ENCODE measurements around the gene ICE1. TPM values are rescaled to one million over a fixed set of nuclear protein-coding genes. Genes with fewer than 3 reads are reported as not detected.

ICE1 gene
- total RNA-seq, 1 donor from 2014 or later = 37.9 TPM

DNA sequence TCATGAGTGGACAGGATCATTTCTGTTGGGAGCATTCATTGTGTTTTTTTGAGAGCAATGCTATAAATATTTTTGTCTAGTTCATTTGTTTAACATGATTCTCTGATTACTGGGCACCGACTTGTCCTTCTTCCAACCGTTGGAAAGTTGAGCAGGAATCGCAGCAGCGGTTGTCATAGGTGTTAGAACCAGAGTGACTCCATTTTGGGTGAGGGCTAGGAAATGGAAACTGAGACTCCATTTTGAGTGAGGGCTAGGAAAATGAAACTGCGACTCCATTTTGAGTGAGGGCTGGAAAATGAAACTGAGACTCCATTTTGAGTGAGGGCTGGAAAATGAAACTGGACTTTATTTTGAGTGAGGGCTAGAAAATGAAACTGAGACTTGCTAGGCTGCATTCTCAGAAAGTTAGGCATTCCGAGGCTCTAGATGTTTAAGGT, 100.6 kb downstream of the ICE1 start:
- peaks cover 24% of the 10 kb centered on the region for H3K4me1 Mint-ChIP-seq
- TF ChIP-seq, protein P1, sequence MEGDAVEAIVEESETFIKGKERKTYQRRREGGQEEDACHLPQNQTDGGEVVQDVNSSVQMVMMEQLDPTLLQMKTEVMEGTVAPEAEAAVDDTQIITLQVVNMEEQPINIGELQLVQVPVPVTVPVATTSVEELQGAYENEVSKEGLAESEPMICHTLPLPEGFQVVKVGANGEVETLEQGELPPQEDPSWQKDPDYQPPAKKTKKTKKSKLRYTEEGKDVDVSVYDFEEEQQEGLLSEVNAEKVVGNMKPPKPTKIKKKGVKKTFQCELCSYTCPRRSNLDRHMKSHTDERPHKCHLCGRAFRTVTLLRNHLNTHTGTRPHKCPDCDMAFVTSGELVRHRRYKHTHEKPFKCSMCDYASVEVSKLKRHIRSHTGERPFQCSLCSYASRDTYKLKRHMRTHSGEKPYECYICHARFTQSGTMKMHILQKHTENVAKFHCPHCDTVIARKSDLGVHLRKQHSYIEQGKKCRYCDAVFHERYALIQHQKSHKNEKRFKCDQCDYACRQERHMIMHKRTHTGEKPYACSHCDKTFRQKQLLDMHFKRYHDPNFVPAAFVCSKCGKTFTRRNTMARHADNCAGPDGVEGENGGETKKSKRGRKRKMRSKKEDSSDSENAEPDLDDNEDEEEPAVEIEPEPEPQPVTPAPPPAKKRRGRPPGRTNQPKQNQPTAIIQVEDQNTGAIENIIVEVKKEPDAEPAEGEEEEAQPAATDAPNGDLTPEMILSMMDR (IDR thresholded peaks at IDR 0.05; ENCODE audit: unreplicated experiment) = no peak
- no peaks in the 10 kb centered on the region for H3K36me3 Mint-ChIP-seq
- peaks cover 2% of the 10 kb centered on the region for H3K9me3 Mint-ChIP-seq
- no peak overlapping the region for H3K4me3 Mint-ChIP-seq
- DNase-seq (ENCODE audit: low spot score in 2 of 2, unreplicated experiment in 2 of 2) = no peak
- no peaks in the 10 kb centered on the region for H3K27me3 Mint-ChIP-seq (ENCODE audit: low read depth)
- H3K27ac Mint-ChIP-seq = peak overlapping the region; percentile 88

DNA sequence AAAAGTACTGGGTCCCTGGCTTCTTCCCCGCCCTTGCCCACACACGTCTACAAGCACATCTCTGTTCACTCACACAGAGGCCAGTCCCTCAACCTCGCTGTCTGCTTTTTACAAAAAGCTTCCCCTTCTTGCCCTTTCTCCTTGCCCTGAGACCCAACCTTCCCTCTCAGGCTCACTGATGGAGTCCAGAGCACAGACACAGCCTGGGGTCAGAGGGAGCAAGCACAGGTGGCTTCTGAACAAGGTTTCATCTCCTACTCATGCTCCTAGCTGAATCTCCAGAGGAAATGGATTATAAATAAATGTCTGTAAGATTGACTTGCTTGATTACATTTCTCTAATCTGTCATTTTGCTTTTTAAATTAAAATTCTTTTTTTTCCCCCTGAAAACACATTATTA, 101.8 kb downstream of the ICE1 start:
- H3K27me3 Mint-ChIP-seq (ENCODE audit: low read depth) = no peaks in the 10 kb centered on the region
- no peak overlapping the region for H3K27ac Mint-ChIP-seq
- H3K4me1 Mint-ChIP-seq = peaks cover 24% of the 10 kb centered on the region
- H3K9me3 Mint-ChIP-seq = peaks cover 10% of the 10 kb centered on the region
- DNase-seq (ENCODE audit: low spot score in 2 of 2, unreplicated experiment in 2 of 2) = no peak
- TF ChIP-seq, protein P1 (IDR thresholded peaks at IDR 0.05; ENCODE audit: unreplicated experiment) = no peak
- no peaks in the 10 kb centered on the region for H3K36me3 Mint-ChIP-seq
- no peak overlapping the region for H3K4me3 Mint-ChIP-seq

DNA sequence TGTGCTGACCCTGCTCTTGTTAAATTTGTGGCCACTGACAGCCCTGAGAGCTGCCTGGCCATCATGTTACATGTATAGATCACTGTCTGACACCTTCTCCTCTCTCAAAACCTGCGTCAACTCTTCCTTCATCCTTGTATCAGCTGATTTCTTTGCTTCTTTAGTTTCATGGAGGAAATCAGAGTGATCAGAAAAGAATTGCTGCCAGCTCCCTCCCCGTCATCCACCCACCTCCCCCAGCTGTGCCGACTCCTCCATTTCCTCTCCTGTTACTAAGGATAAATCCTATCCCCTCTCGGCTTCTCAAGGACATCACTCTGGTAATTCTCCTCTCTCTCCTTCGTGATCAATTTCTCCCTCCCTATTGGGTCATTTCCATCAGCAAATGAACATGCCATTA, 108.9 kb downstream of the ICE1 start:
- H3K36me3 Mint-ChIP-seq = no peaks in the 10 kb centered on the region
- no peak for DNase-seq (ENCODE audit: low spot score in 2 of 2, unreplicated experiment in 2 of 2)
- peaks cover 3% of the 10 kb centered on the region for H3K4me1 Mint-ChIP-seq
- no peak overlapping the region for H3K4me3 Mint-ChIP-seq
- TF ChIP-seq, protein P1 (IDR thresholded peaks at IDR 0.05; ENCODE audit: unreplicated experiment) = no peak
- peaks cover 17% of the 10 kb centered on the region for H3K9me3 Mint-ChIP-seq
- H3K27me3 Mint-ChIP-seq (ENCODE audit: low read depth) = no peaks in the 10 kb centered on the region
- no peak overlapping the region for H3K27ac Mint-ChIP-seq

DNA sequence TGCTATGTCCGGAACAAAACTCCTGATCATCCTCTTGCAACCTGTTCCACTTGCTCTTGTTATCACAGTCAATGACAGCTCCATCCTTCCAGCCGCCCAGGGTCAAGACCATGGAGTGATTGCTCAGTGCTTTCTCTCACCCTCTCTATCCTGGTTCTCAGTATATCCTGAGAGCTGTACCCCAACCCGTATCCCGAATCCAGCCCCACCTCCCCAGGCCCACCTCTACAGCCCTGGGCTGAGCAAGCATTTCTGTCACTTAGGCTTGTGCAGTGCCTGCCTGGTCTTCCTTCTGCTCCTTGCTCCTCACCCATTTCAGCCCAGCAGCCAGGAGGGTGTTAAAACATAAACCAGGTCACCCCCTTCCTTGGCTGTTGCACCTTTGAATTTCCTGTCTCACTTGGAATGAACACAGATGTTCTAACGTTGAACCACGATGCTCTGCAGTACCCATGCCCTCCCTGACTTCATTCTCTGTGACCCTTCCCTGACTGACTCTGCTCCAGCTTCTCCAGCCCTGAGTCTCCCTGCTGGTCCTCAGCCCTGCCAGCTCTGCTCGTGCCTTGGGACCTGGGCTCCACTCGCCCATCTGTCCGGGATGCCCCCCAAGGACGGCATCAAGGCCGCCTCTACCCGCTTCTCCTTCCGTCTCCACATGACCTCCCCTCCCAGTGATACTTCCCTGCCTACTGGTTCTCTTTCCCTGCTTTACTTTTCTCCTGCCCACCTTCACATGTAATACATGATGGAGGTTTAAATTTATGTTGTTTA, 110.0 kb downstream of the ICE1 start:
- H3K27me3 Mint-ChIP-seq (ENCODE audit: low read depth) = no peaks in the 10 kb centered on the region
- no peaks in the 10 kb centered on the region for H3K36me3 Mint-ChIP-seq
- H3K4me3 Mint-ChIP-seq = no peak overlapping the region
- H3K9me3 Mint-ChIP-seq = peaks cover 17% of the 10 kb centered on the region
- no peak overlapping the region for H3K27ac Mint-ChIP-seq
- TF ChIP-seq, protein P1 (IDR thresholded peaks at IDR 0.05; ENCODE audit: unreplicated experiment) = no peak
- no peak for DNase-seq (ENCODE audit: low spot score in 2 of 2, unreplicated experiment in 2 of 2)
- H3K4me1 Mint-ChIP-seq = peaks cover 7% of the 10 kb centered on the region

DNA sequence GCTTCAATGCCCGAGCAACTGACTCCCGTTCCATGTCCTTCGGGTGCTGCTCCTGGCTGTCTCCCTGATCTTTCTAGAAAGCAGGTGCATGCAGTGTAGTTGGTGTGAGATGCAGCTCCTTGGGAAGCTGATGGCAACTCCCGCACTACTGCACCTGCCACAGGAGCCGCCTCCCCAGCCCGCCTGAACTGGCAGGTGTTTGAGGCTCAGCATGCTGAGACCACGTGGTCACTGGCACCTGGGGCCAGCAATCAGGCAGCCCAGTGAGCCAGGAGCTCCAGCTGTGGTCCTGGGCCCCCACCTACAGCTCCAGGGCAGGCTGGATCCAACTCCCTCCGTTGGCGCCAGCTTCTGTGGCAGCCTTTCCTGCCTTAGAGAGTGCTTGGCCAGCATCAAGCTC, 111.5 kb downstream of the ICE1 start:
- no peak for DNase-seq (ENCODE audit: low spot score in 2 of 2, unreplicated experiment in 2 of 2)
- no peaks in the 10 kb centered on the region for H3K36me3 Mint-ChIP-seq
- no peaks in the 10 kb centered on the region for H3K27me3 Mint-ChIP-seq (ENCODE audit: low read depth)
- TF ChIP-seq, protein P1 (IDR thresholded peaks at IDR 0.05; ENCODE audit: unreplicated experiment) = no peak
- peaks cover 7% of the 10 kb centered on the region for H3K4me1 Mint-ChIP-seq
- H3K9me3 Mint-ChIP-seq = peaks cover 9% of the 10 kb centered on the region
- no peak overlapping the region for H3K4me3 Mint-ChIP-seq
- H3K27ac Mint-ChIP-seq = no peak overlapping the region
